ENCODE measurements around the gene ADAMTS7.

GRCh38 chr15:78800189-78800588 lies 11.1 kb downstream of the ADAMTS7 start:
- TF ChIP-seq SMARCC2 (IDR thresholded peaks at IDR 0.05) (no peak), ATAD3A (CRISPR knock-in tag; IDR thresholded peaks at IDR 0.05) (no peak), ZBTB8A (CRISPR knock-in tag; IDR thresholded peaks at IDR 0.05; ENCODE audit: borderline replicate concordance, low read depth) (no peak), SCMH1 (CRISPR knock-in tag; IDR thresholded peaks at IDR 0.05; ENCODE audit: borderline replicate concordance) (no peak), ZNF616 (CRISPR knock-in tag; IDR thresholded peaks at IDR 0.05; ENCODE audit: low read depth) (no peak), EP300 (IDR thresholded peaks at IDR 0.05; ENCODE audit: low read depth in 2 of 2, low read length in 2 of 2) (no peak), EP300 (CRISPR knock-in tag; IDR thresholded peaks at IDR 0.05; ENCODE audit: borderline replicate concordance) (no peak), ARID2 (CRISPR knock-in tag; IDR thresholded peaks at IDR 0.05; ENCODE audit: borderline replicate concordance) (no peak), FOXJ3 (CRISPR knock-in tag; IDR thresholded peaks at IDR 0.05; ENCODE audit: borderline replicate concordance) (no peak), PATZ1 (CRISPR knock-in tag; IDR thresholded peaks at IDR 0.05) (no peak), MBD4 (IDR thresholded peaks at IDR 0.05; ENCODE audit: borderline replicate concordance, low read length) (no peak)
